ENCODE data around the gene FUCA2. TPM values are rescaled to one million over a fixed set of nuclear protein-coding genes. Genes with fewer than 3 reads are reported as not detected.

FUCA2 gene
- total and polyA plus RNA-seq, 8 donors: 16.2 to 36.7 (median 26.7) TPM

- 56 to 57% methylated on average over 8 of the region's 8 CpGs for WGBS, 2 donors
- Histone ChIP-seq H3K4me1 (no peaks in the 10 kb centered on the region), H3K27ac (no peak overlapping the region), H3K27me3 (no peaks in the 10 kb centered on the region), H3K4me3 (no peak overlapping the region), H3K9me3 (no peaks in the 10 kb centered on the region), H3K36me3 (no peaks in the 10 kb centered on the region)
- peak in 2 of 4 donors; percentile 18 to 20 for ATAC-seq
- no peak for DNase-seq
- TF ChIP-seq, protein P1, sequence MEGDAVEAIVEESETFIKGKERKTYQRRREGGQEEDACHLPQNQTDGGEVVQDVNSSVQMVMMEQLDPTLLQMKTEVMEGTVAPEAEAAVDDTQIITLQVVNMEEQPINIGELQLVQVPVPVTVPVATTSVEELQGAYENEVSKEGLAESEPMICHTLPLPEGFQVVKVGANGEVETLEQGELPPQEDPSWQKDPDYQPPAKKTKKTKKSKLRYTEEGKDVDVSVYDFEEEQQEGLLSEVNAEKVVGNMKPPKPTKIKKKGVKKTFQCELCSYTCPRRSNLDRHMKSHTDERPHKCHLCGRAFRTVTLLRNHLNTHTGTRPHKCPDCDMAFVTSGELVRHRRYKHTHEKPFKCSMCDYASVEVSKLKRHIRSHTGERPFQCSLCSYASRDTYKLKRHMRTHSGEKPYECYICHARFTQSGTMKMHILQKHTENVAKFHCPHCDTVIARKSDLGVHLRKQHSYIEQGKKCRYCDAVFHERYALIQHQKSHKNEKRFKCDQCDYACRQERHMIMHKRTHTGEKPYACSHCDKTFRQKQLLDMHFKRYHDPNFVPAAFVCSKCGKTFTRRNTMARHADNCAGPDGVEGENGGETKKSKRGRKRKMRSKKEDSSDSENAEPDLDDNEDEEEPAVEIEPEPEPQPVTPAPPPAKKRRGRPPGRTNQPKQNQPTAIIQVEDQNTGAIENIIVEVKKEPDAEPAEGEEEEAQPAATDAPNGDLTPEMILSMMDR (IDR thresholded peaks at IDR 0.05): no peak
- intact Hi-C loops (cut with DNase I): no loop called here
- FAIRE-seq: no peak
These were observed 10.6 kb upstream of the FUCA2 start for GRCh38 chr6:143522039-143522600.

- FAIRE-seq (no peak), DNase-seq (no peak), ATAC-seq (no peak)
- Histone ChIP-seq H3K36me3 (no peaks in the 10 kb centered on the region), H3K27me3 (no peaks in the 10 kb centered on the region), H3K4me3 (no peak overlapping the region), H3K9me3 (no peaks in the 10 kb centered on the region), H3K4me1 (peaks cover 0 to 7% (median 0%) of the 10 kb centered on the region in 3 donors), H3K27ac (no peak overlapping the region)
- WGBS, 2 donors: 82 to 94% methylated on average over 3 of the region's 3 CpGs
- intact Hi-C loops (cut with DNase I): no loop called here
- TF ChIP-seq, protein P1 (IDR thresholded peaks at IDR 0.05): no peak
These were observed 5.9 kb upstream of the FUCA2 start for GRCh38 chr6:143517447-143517773.

GRCh38 chr6:143516690-143517446 is 5.3 kb upstream of the FUCA2 start:
- ATAC-seq (no peak), FAIRE-seq (no peak)
- TF ChIP-seq, protein P1 (IDR thresholded peaks at IDR 0.05): no peak

DNA sequence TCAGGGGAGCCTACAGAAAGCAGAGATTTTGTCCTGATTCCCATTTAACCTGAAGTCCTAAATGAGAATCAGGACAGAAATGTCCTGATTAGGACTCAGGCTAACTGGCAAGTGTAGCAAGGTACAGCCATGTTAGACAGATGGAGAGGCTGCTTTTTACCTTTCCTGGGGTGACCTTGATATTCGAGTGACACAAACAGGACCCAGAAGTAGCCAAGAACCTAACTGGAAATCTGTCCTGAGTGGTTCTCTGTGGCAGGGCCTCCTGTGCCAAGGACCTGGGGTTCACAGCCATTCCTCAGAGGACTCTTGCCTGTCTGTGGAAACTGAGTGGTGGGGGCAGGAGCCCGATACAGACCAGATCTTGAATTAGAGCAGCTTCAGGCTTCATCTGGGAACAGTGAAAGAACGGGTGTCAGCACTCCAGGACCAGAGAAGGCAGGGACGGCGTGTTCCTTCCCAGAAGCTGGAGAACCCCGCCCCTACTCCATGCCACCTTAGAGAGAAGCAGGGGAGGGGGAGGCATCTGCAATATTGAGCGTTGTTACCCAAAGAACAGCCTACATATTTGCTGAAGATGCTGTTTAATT is 4.3 kb upstream of the FUCA2 start:
- FAIRE-seq: no peak
- H3K36me3 ChIP-seq: no peaks in the 10 kb centered on the region
- H3K4me1 ChIP-seq: peaks cover 0 to 11% (median 0%) of the 10 kb centered on the region in 3 donors
- no peak overlapping the region for H3K27ac ChIP-seq
- H3K4me3 ChIP-seq: no peak overlapping the region
- 76 to 82% methylated on average over 7 of the region's 7 CpGs for WGBS, 2 donors
- no peak for DNase-seq
- intact Hi-C loops (cut with DNase I): no loop called here
- H3K9me3 ChIP-seq: no peaks in the 10 kb centered on the region
- no peaks in the 10 kb centered on the region for H3K27me3 ChIP-seq
- TF ChIP-seq, protein P1 (IDR thresholded peaks at IDR 0.05): no peak
- ATAC-seq: no peak

More at GRCh38 chr6:143516690-143517446, 5.3 kb upstream of the FUCA2 start:
- no peak for DNase-seq
- Histone ChIP-seq H3K36me3 (no peaks in the 10 kb centered on the region), H3K9me3 (no peaks in the 10 kb centered on the region), H3K4me3 (no peak overlapping the region), H3K4me1 (peaks cover 0 to 10% (median 0%) of the 10 kb centered on the region in 3 donors), H3K27ac (no peak overlapping the region), H3K27me3 (no peaks in the 10 kb centered on the region)
- 87 to 90% methylated on average over 2 of the region's 2 CpGs for WGBS, 2 donors
- intact Hi-C loops (cut with DNase I): no loop called here

Measured in pancreas (tissue), 10 donors.